CD4-positive, alpha-beta T cell (primary cell): ENCODE data around the gene CCL14. TPM values are rescaled to one million over a fixed set of nuclear protein-coding genes. Genes with fewer than 3 reads are reported as not detected.

ENCODE experiments used
- ATAC-seq: fragments of 200-7000 bp; cut with Tn5 transposase; one replicate; pipeline ENCODE4 v1.10.0; 2022; ENCODE audit warnings: mild to moderate bottlenecking; ENCODE audit not compliant: poor library complexity
- CTCF ChIA-PET: fragments of 350-600 bp; sonication (Branson Sonifier 250); formaldehyde crosslinking; loops from one replicate; lab custom pipeline; 2021; ENCODE audit warnings: antibody characterized with exemption, inconsistent platforms; lab: Charles Lee
- POLR2A ChIA-PET: fragments of 350-600 bp; sonication (Branson Sonifier 250); formaldehyde crosslinking; loops from one replicate; lab custom pipeline; 2021; ENCODE audit warnings: antibody characterized with exemption, inconsistent platforms; lab: Charles Lee
- DNase-seq, 14 experiments: peaks; one replicate each; pipeline ENCODE4 v3.0.0-alpha.2; 2013 to 2020; ENCODE audit warnings: mixed read lengths in 2 of 14
- H3K27ac ChIP-seq, 2 donors: one replicate each; pipeline versions ENCODE4 v1.5.1 to v1.7.0; 2013; ENCODE audit warnings: low read length in 2 of 2, low read depth in 1 of 2, mild to moderate bottlenecking in 1 of 2
- H3K27me3 ChIP-seq, 2 experiments: 1 replicate in 1 of 2; 2 replicates in 1 of 2; pipeline versions ENCODE4 v1.6.1 to v1.7.0; 2013; ENCODE audit warnings: low read length in 2 of 2, control low read depth in 1 of 2, mild to moderate bottlenecking in 1 of 2, moderate library complexity in 1 of 2; ENCODE audit not compliant: insufficient read depth in 2 of 2, control insufficient read depth in 1 of 2
- H3K36me3 ChIP-seq: one replicate; pipeline ENCODE4 v1.6.1; 2013; ENCODE audit warnings: low read length, control low read depth; ENCODE audit not compliant: insufficient read depth
- H3K4me1 ChIP-seq: one replicate; pipeline ENCODE4 v1.6.1; 2013; ENCODE audit warnings: low read length, control low read depth; ENCODE audit not compliant: insufficient read depth
- H3K4me3 ChIP-seq: one replicate; pipeline ENCODE4 v1.5.1; 2013; ENCODE audit warnings: mild to moderate bottlenecking, low read length, moderate library complexity
- H3K9me3 ChIP-seq, 2 experiments: 1 replicate in 1 of 2; 2 replicates in 1 of 2; pipeline versions ENCODE4 v1.6.1 to v1.7.0; 2013; ENCODE audit warnings: low read length in 2 of 2, mild to moderate bottlenecking in 2 of 2, control low read depth in 1 of 2, moderate library complexity in 1 of 2; ENCODE audit not compliant: control insufficient read depth in 1 of 2, insufficient read depth in 1 of 2
- H3K27ac Mint-ChIP-seq: one replicate; pipeline ENCODE4 v1.8.0; 2020; ENCODE audit warnings: mixed read lengths
- H3K27me3 Mint-ChIP-seq: one replicate; pipeline ENCODE4 v1.8.0; 2021; ENCODE audit warnings: mixed read lengths
- H3K36me3 Mint-ChIP-seq: one replicate; pipeline ENCODE4 v1.8.0; 2021; ENCODE audit warnings: low read depth, mixed read lengths
- H3K4me1 Mint-ChIP-seq: one replicate; pipeline ENCODE4 v1.8.0; 2021; ENCODE audit warnings: low read depth, mixed read lengths
- H3K4me3 Mint-ChIP-seq: one replicate; pipeline ENCODE4 v1.8.0; 2020; ENCODE audit warnings: mild to moderate bottlenecking, mixed read lengths
- H3K9me3 Mint-ChIP-seq: one replicate; pipeline ENCODE4 v1.8.0; 2020; ENCODE audit warnings: mixed read lengths
- intact Hi-C, 2 experiments: fragments of 100-400 bp; cut with DNase I in 1 of 2; cut with micrococcal nuclease in 1 of 2; formaldehyde crosslinking; loops; one replicate each; pipeline versions ENCODE4 v1.15.1 to v1.9.0; 2023 to 2025; cut with DNase I, micrococcal nuclease
- total RNA-seq, 174 experiments: library from RNA in 2 of 174; stranded (reverse) in 2 of 174; gene quantifications; one replicate each; pipeline ENCODE4 v1.2.3 and lab custom pipeline; 2021 to 2026
- TF ChIP-seq, protein P1 (sequence below): fragments of 200-600 bp; IDR thresholded peaks from one replicate; pipeline ENCODE4 v1.8.0; 2022; ENCODE audit warnings: antibody characterized with exemption, mild to moderate bottlenecking

CCL14 gene
- total RNA-seq, 2 experiments from 2014 or later: not detected

DNA sequence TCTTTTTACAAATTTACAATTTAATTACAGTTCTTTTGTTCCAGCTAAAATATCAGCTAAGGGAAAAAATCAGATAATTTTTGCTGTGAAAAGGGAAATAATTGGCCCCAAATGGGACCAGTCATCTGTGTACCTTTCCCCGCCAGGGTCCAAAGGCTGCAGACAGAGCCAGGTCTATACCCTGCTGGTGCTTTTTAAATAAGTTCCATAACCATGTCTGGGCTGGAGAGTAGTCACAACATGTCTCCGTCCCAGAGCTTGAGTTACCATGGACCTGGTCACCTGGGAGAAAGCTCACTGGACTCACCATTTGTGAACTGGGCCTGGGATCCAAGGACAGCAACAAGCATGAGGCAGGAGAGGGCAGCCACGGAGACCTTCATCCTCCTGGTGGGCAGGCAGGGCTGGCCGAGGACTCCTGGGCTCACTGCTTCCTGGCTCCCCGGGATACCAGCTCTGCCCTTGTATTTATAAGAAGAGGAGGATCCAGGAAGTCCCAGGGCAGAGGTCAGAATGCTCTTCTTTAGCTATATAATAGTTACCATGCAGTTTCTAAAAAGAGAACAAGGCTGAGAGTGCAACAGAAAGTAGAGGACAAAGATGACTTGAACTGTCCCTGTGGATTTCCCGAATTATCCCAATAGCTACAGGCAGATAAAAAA, 14.7 kb upstream of the CCL14 start, which contains the start of gene CCL15:
CCL15 (minus strand) TSS at position 444 of the 662 bp plus-strand sequence; CDS start at position 383, 61 bp downstream.
- ATAC-seq: no peak
- intact Hi-C loops: no loop called here
- no peak within 1 kb of the TSS for H3K27ac Mint-ChIP-seq

DNA sequence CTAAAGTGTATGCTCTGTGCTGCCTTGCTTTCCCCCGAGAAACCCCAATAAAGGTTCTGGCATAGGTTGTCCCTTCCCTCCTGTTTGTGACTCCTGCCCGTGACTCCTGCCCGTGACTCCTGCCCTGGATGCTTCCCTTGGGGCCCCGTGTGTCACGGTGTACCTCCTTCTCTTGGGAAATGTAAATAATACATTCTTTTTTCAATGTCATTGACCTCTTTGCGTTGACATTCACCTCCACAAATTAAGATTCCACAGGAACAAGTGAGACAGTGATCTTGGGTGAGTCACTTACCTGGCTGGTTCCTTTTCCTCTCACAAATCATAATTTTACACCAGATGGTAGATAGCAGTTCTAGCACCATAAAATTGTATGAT, 14.2 kb upstream of the CCL14 start:
- no peak overlapping the region for H3K4me3 Mint-ChIP-seq
- Histone ChIP-seq H3K9me3 (no peaks in the 10 kb centered on the region), H3K4me3 (no peak overlapping the region), H3K36me3 (no peaks in the 10 kb centered on the region), H3K27me3 (no peaks in the 10 kb centered on the region), H3K4me1 (no peaks in the 10 kb centered on the region), H3K27ac (no peak overlapping the region)
- ChIA-PET CTCF (no interaction called here), POLR2A (no interaction called here)
- no peaks in the 10 kb centered on the region for H3K9me3 Mint-ChIP-seq
- TF ChIP-seq, protein P1, sequence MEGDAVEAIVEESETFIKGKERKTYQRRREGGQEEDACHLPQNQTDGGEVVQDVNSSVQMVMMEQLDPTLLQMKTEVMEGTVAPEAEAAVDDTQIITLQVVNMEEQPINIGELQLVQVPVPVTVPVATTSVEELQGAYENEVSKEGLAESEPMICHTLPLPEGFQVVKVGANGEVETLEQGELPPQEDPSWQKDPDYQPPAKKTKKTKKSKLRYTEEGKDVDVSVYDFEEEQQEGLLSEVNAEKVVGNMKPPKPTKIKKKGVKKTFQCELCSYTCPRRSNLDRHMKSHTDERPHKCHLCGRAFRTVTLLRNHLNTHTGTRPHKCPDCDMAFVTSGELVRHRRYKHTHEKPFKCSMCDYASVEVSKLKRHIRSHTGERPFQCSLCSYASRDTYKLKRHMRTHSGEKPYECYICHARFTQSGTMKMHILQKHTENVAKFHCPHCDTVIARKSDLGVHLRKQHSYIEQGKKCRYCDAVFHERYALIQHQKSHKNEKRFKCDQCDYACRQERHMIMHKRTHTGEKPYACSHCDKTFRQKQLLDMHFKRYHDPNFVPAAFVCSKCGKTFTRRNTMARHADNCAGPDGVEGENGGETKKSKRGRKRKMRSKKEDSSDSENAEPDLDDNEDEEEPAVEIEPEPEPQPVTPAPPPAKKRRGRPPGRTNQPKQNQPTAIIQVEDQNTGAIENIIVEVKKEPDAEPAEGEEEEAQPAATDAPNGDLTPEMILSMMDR: no peak
- intact Hi-C loops: no loop called here
- no peak overlapping the region for H3K27ac Mint-ChIP-seq
- DNase-seq: no peak
- H3K36me3 Mint-ChIP-seq: no peaks in the 10 kb centered on the region
- H3K27me3 Mint-ChIP-seq: peaks cover 6% of the 10 kb centered on the region
- no peak for ATAC-seq
- H3K4me1 Mint-ChIP-seq: peaks cover 5% of the 10 kb centered on the region

More for the DNA sequence above, 14.7 kb upstream of the CCL14 start, which contains the start of gene CCL15:
- ChIA-PET CTCF (no interaction called here), POLR2A (no interaction called here)
- TF ChIP-seq, protein P1: no peak
- H3K4me3 ChIP-seq: no peak within 1 kb of the TSS
- H3K9me3 ChIP-seq: no peaks in the 10 kb centered on the region
- no peaks in the 10 kb centered on the region for H3K36me3 Mint-ChIP-seq
- no peaks in the 10 kb centered on the region for H3K27me3 ChIP-seq
- H3K4me1 Mint-ChIP-seq: peaks cover 5% of the 10 kb centered on the region
- no peak within 1 kb of the TSS for H3K27ac ChIP-seq
- peaks cover 6% of the 10 kb centered on the region for H3K27me3 Mint-ChIP-seq
- H3K4me1 ChIP-seq: no peaks in the 10 kb centered on the region
- no peaks in the 10 kb centered on the region for H3K36me3 ChIP-seq
- no peak within 1 kb of the TSS for H3K4me3 Mint-ChIP-seq
- no peaks in the 10 kb centered on the region for H3K9me3 Mint-ChIP-seq
- no peak for DNase-seq

DNA sequence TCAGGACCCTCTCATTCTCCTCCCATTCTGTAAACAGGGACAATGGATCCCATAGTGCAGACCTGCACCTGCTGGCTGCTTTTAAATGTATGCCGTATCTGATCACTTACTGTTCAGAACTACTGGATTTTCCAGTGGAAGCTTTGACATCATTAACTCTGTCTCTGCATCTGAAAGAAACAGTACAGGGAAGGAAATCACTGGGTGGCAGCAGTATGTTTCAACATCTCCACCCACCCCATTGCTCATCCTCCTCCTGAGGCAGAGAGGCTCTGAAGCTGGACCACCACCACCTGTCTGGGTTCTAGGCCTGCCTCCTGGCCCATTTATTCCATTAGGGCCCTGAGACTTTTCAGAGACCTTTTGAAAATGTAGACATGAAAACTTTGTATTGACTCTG, 12.2 kb upstream of the CCL14 start:
- no peak for DNase-seq
- H3K27me3 ChIP-seq: no peaks in the 10 kb centered on the region
- H3K27ac Mint-ChIP-seq: no peak overlapping the region
- CTCF ChIA-PET: no interaction called here
- H3K27ac ChIP-seq: no peak overlapping the region
- H3K9me3 ChIP-seq: no peaks in the 10 kb centered on the region
- H3K9me3 Mint-ChIP-seq: no peaks in the 10 kb centered on the region
- intact Hi-C loops: no loop called here
- no peaks in the 10 kb centered on the region for H3K4me1 ChIP-seq
- no peaks in the 10 kb centered on the region for H3K36me3 Mint-ChIP-seq
- H3K36me3 ChIP-seq: no peaks in the 10 kb centered on the region
- H3K4me1 Mint-ChIP-seq: no peaks in the 10 kb centered on the region
- peaks cover 15% of the 10 kb centered on the region for H3K27me3 Mint-ChIP-seq
- ATAC-seq: no peak
- no peak overlapping the region for H3K4me3 Mint-ChIP-seq
- POLR2A ChIA-PET: no interaction called here
- H3K4me3 ChIP-seq: no peak overlapping the region
- TF ChIP-seq, protein P1: no peak
